ENCODE results near the gene L3MBTL4.
"Not testable (repeated sequence)": the region's sequence is repeated elsewhere in the genome, so short reads cannot be mapped to it uniquely, and the experiment has no call there.

The L3MBTL4 gene

DNA sequence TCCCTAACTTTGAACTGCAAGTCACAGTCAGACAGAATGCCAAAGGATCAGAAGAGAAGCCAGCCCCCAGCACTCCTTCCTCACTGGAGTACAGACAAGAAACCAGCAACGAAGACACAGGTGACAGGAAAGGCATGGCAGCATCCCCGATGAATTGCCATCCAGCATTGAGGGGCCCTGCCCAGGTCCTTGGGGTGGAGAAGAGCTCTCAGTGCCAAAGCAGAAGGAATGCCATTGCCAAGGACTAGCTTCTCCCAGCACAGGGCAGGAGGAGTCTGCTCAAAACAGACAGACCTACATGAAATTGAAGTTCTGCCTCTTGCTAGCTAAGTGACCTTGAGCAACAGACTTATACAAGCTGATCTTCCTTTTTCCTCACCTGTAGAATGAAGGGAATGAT, 220.1 kb downstream of the L3MBTL4 start:
- DNase-seq (ENCODE audit: low read depth in 2 of 2), result no peak

DNA sequence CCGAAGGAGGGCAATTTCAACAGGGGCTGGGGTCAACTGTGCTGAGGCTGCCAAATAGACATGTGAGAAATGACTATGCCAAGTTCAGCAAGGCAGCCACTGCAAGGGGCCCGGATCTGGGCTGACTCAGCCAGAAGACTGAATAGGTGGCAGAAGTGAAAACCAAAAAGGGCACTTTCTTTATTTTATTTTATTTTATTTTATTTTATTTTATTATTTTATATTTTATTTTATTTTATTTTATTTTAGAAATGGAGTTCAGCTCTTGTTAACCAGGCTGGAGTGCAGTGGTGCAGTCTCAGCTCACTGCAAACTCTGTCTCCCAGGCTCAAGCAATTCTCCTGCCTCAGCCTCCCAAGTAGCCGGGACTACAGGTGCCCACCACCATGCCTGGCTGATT, 228.9 kb downstream of the L3MBTL4 start:
- DNase-seq (ENCODE audit: low read depth in 2 of 2), result not testable (repeated sequence)

- DNase-seq (ENCODE audit: low read depth in 2 of 2), result no peak
Observed at GRCh38 chr18:6174983-6175745, 239.5 kb downstream of the L3MBTL4 start.

DNA sequence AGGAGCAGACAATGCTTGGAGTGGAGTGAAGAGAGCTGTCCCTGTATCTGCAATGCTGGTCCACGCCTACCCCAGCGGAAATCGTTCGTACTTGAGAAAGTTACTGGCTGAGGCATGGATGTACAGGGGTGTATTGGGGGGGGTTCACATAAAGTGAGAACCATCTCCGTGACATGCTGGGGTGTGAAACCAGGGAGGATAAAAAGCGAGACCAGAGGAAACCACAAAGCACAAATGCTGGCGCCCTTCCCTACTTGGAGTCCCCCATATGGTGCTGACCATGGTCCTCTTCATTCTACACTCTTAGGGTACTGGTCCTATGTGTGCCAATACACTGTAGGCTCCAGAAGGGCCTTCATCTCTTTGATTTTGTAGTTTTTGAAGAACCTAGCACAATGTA, 244.1 kb downstream of the L3MBTL4 start:
- no peak for DNase-seq (ENCODE audit: low read depth in 2 of 2)

DNA sequence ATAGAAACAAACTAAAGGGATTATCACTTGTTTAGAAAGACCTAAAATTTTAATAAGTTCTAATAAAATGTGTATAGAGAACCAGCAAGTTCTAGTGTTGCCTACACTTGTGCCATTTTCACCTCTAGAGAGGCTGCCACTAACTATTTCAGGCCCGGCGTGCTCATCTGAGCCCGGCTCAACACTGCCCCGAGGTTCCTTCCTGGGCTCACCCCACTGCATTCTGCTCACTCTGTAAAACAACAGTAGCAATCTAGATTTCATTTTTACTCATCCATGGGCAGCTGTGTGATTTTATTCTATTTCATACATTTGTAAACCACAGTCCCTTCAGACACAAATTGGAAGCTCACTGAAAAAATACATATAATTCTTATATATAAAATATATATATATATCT, 253.2 kb downstream of the L3MBTL4 start:
- DNase-seq (ENCODE audit: low read depth in 2 of 2), result no peak

- DNase-seq (ENCODE audit: low read depth in 2 of 2), result no peak
Observed at GRCh38 chr18:6159426-6159825, 255.3 kb downstream of the L3MBTL4 start.

DNA sequence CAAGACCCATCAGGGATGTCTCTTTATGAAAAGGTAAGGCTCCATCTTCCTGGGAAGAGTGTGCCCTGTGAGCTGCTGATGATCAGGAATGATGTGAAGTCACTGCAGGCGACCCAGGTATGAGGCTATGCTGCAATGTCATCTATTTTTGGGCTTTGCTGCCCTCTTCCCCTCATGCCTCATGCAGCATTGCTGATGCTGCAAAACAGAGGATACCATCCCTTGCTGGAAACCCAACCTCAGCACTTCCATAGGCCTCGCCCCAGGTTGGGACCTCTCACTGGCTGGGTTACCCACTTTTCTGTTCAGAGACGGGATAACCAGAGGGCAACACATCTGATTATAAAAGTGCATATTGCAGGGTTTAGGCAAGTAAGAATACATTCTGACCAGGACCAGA, 255.8 kb downstream of the L3MBTL4 start:
- DNase-seq (ENCODE audit: low read depth in 2 of 2), result no peak

GRCh38 chr18:6156446-6156845, 258.3 kb downstream of the L3MBTL4 start:
- no peak for DNase-seq (ENCODE audit: low read depth in 2 of 2)

GRCh38 chr18:6155707-6156106, 259.0 kb downstream of the L3MBTL4 start:
- no peak for DNase-seq (ENCODE audit: low read depth in 2 of 2)

DNA sequence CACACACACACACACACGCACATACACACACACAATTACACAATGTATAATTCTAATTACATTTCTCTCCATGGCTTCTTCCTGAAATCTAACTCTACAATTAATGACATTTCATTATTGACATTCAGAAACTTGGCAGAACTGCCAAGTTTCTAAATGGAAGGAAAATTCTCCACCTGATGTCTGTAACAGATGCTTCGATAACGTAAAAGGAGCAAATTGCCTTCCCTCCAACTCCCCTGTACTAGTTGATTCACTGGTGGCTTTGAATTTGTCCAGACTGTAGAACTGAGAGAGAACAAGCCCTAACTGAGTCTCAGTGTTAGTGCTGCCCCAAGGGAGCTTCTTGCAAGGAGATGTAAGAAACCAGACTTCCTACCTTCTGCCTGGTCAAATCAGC, 264.3 kb downstream of the L3MBTL4 start:
- DNase-seq (ENCODE audit: low read depth in 2 of 2), result no peak

- no peak for DNase-seq (ENCODE audit: low read depth in 2 of 2)
Observed at GRCh38 chr18:6146307-6146661, 268.4 kb downstream of the L3MBTL4 start.

DNA sequence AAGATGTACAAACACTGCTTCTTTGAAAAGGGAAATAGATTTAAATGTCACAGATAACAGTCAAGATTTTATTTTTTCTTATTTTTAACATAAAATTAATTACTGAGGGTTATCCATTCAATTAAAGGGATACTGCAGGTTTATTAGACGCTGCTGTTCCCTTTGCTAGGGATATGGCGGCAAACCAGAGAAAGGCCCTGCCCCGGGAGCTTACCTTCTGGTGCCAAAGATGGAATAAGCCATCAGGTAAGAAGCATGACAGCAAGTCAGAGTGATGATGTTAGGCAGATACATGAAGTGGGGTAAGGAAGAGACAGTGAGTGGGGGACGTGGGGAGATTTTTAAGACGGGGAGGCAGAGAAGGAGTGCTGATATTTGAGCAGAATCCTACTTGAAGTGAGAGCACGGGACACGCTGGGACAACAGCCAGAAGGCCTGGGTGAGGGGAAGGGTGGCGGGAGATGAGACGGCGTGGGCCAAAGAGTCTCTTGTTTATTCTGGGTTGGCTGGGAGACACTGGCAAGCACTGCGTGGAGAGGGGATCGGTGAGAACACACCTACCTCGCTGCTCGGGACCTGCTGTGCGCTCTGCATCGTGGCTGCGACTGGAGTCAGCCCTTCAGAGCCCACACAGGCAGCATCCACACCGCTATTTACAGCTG, 268.9 kb downstream of the L3MBTL4 start:
- no peak for DNase-seq (ENCODE audit: low read depth in 2 of 2)

GRCh38 chr18:6139007-6139406, 275.7 kb downstream of the L3MBTL4 start:
- DNase-seq (ENCODE audit: low read depth in 2 of 2), result no peak

GRCh38 chr18:6135901-6136300, 278.8 kb downstream of the L3MBTL4 start:
- not testable (repeated sequence) for DNase-seq (ENCODE audit: low read depth in 2 of 2)

GRCh38 chr18:6135029-6135428, 279.7 kb downstream of the L3MBTL4 start:
- not testable (repeated sequence) for DNase-seq (ENCODE audit: low read depth in 2 of 2)

DNA sequence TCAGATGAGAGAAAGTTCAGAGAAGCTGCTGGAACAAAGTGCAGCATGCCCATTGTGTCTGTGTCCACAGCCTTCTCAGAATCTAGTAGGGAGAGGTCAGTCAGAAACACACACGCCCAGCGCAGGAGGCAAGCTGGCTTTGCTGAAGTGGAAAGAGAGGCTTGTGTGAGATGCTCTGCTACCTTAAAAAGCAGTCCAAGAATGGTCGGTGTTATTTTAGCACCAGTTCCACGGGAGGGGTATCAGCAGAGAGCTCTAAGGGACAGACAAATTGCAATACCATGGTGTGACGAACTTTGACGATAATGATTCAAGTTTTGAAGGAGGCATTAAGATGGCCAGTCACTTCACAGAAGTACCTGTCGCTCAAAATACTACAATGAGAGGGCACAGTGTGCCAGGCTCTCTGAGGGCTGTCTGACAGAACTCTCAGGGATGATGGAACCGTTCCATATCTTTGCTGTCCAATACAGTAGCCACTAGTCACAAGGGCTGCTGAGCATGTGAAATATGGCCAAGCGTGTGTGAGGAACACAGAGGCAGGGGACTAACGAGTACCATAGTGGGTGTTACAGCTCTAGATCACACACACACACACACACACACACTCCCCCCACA, 281.9 kb downstream of the L3MBTL4 start:
- DNase-seq (ENCODE audit: low read depth in 2 of 2), result no peak

DNA sequence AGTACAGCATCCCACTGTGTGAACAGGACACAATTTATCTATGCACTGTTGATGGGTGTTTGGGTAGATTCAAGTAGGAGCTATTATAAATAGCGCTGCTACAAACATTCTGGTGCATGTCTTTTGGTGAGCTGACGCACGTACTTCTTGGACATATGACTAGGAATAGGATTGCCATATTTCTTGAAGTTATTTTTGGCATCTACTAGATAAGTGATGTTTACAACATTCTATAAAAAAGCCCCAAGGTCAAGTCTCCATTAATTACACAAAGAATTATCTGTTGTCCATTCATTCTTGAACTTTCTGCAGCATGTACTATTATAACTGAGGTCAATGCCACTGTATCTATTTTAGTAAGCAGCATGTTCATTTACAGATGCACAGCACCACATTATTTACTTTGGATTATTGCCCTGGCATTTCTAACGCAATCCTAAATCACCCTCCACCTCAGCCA, 293.9 kb downstream of the L3MBTL4 start:
- no peak for DNase-seq (ENCODE audit: low read depth in 2 of 2)

GRCh38 chr18:6119761-6120160, 294.9 kb downstream of the L3MBTL4 start:
- DNase-seq (ENCODE audit: low read depth in 2 of 2), result no peak

- no peak for DNase-seq (ENCODE audit: low read depth in 2 of 2)
Observed at GRCh38 chr18:6118080-6118479, 296.6 kb downstream of the L3MBTL4 start.

GRCh38 chr18:6115710-6116109, 299.0 kb downstream of the L3MBTL4 start:
- DNase-seq (ENCODE audit: low read depth in 2 of 2), result no peak

DNA sequence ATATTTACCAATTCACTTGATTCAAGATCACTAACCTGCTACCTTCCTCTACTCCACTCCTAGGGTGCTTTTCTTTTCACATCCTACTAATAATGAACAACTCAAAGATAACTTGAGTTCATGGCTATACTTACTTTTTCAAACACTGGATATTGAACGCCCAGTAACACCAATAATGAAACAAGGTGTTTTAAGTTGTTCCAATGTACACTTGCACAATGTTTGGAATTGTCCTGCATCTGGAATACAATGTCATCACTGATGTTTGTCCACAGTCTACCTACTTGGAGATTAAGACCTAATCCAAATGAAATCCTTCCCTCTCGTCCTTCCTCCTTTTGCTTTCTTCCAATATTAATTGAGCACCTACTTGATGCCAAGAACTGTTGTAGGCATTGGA, 301.1 kb downstream of the L3MBTL4 start:
- no peak for DNase-seq (ENCODE audit: low read depth in 2 of 2)

DNA sequence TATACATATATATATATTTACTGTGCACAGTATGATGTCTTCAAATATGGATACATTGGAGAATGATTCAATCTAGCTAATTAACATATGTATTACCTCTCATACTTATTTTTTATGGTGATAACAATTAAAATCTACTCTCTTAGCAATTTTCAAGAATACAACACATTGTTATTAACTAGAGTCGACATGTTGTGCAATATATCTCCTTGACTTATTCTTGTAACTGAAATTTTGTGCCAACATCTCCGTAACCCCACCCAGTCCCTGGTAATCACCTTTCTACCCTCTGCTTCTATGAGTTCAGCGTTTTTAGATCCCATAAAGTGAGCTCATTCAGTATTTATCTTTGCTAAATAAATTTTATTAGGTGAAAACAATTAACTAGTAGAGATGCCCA, 303.0 kb downstream of the L3MBTL4 start:
- no peak for DNase-seq (ENCODE audit: low read depth in 2 of 2)

DNA sequence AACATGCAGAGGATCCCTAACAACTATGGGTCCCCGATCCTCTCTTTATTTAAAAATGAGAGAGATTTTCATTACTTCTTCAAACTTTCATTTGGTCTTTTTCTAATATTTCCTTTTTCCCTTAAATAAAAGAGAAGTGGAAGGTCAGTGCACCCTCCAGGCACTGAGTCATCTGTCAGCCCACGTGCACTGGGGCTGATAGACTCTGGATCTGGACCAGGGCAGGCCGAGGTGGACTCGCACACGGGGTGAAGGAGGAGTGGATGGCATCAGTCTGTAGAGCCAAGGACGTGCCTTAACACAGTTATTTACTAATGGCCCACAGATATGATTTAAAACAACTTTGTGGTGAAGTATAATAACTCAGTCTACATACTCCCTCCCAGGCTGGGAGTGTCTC, 305.0 kb downstream of the L3MBTL4 start:
- DNase-seq (ENCODE audit: low read depth in 2 of 2), result no peak

All from stimulated activated CD8-positive, alpha-beta memory T cell treated with anti-CD3 and anti-CD28 coated beads, Interleukin-2, amount 100 ng/mL, for 48 hours (primary cell).